Pancreas (tissue), 10 donors: ENCODE results near the gene OBI1. TPM values are rescaled to one million over a fixed set of nuclear protein-coding genes. Genes with fewer than 3 reads are reported as not detected.

Experiments used
- ATAC-seq, 4 donors: fragments of 200-7000 bp; cut with Tn5 transposase; one replicate each; pipeline versions ENCODE4 v1.8.0 to v1.9.1; 2020; ENCODE audit warnings: mild to moderate bottlenecking in 4 of 4, moderate library complexity in 4 of 4
- DNase-seq, 6 donors: peaks; one replicate each; pipeline ENCODE4 v3.0.0-alpha.2; 2020
- FAIRE-seq: peaks from 2 replicates; lab custom pipeline; 2012; peaks lifted over from hg19 to GRCh38; lab: Jason Lieb, UNC
- H3K27ac ChIP-seq, 4 donors: fragments of 200-600 bp; sonication (generic); 1 replicate in 3 of 4; 2 replicates in 1 of 4; pipeline versions ENCODE4 v1.5.0 to v1.8.0; 2020
- H3K27me3 ChIP-seq, 4 donors: fragments of 200-600 bp; one replicate each; pipeline ENCODE4 v1.8.0; 2021
- H3K36me3 ChIP-seq, 3 donors: fragments of 200-600 bp; sonication (generic) in 1 of 3; one replicate each; pipeline versions ENCODE4 v1.5.0 to v1.8.0; 2020 to 2021
- H3K4me1 ChIP-seq, 3 donors: fragments of 200-600 bp; one replicate each; pipeline ENCODE4 v1.8.0; 2021
- H3K4me3 ChIP-seq, 4 donors: fragments of 200-600 bp; sonication (generic) in 2 of 4; one replicate each; pipeline versions ENCODE4 v1.5.0 to v1.8.0; 2020 to 2021
- H3K9me3 ChIP-seq, 4 donors: fragments of 200-600 bp; one replicate each; pipeline ENCODE4 v1.8.0; 2021
- CTCF ChIP-seq, 4 donors: fragments of 200-600 bp; sonication (generic) in 3 of 4; IDR thresholded peaks; one replicate each; pipeline versions ENCODE4 v1.5.0 to v1.8.0; 2021; ENCODE audit warnings: antibody characterized with exemption in 4 of 4
- WGBS, 2 donors: extraction: QIAGEN DNeasy Blood & Tissue Kit; methylation state at CpG; one replicate each; pipeline ENCODE4 v1.1.7; 2013; 5-methylcytosine and 5-hydroxymethylcytosine counted together
- intact Hi-C, 3 donors: fragments of 100-400 bp; cut with DNase I; formaldehyde crosslinking; loops; one replicate each; pipeline versions ENCODE4 v1.11.1 to v1.14.2; 2022
- polyA plus RNA-seq, 2 donors: library from polyadenylated mRNA; stranded (reverse); fragments of 200-250 nt; gene quantifications; one replicate each; pipeline ENCODE4 v1.2.3, GENCODE V29; 2013
- total RNA-seq, 6 donors: library from RNA; stranded (reverse); fragmentation: NEBNext Ultra II Directional in 4 of 6; extraction: Animal tissue kit (Norgen Biotek cat#: 25700) in 4 of 6; gene quantifications; one replicate each; pipeline versions ENCODE4 v1.2.1 to v1.2.4, GENCODE V29; 2021 to 2023
- donor health status: healthy with polysubstance abuse.
- donor health status: DM: no; HTN: no; CAD: no; lungs with moderate emphysema.
- donor health status: DM: no; HTN: no; CAD: no.
- donor health status: control.
- donor health status: control.
- donor health status: Bipolar disorder and iron deficiency.
- donor health status: DM: yes; HTN: yes; CAD: no.
- donor health status: DM: no; HTN: no; CAD: no.
- donor health status: DM: no; HTN: no; CAD: no.
- donor health status: DM: yes; HTN: yes; CAD: no.

OBI1 gene
- total and polyA plus RNA-seq, 8 donors = 1.3 to 4.1 (median 2.6) TPM

- 12 to 13% methylated on average over 3 of the region's 3 CpGs for WGBS, 2 donors
- ATAC-seq (no peak), DNase-seq (no peak), FAIRE-seq (peak; percentile 26)
- no peaks in the 10 kb centered on the region for H3K9me3 ChIP-seq
- intact Hi-C loops = no loop called here
- peaks cover 4 to 91% (median 44%) of the 10 kb centered on the region in 4 donors for H3K27me3 ChIP-seq
- no peak overlapping the region for H3K4me3 ChIP-seq
- H3K36me3 ChIP-seq = no peaks in the 10 kb centered on the region
- H3K27ac ChIP-seq = no peak overlapping the region
- TF ChIP-seq CTCF (IDR thresholded peaks at IDR 0.05) = no peak
- peaks cover 0 to 4% (median 0%) of the 10 kb centered on the region in 3 donors for H3K4me1 ChIP-seq
Measured at GRCh38 chr13:78598116-78598781, 60.7 kb downstream of the OBI1 start.

- TF ChIP-seq CTCF (IDR thresholded peaks at IDR 0.05) = no peak
- intact Hi-C loops = no loop called here
- Histone ChIP-seq H3K36me3 (no peaks in the 10 kb centered on the region), H3K27me3 (peaks cover 4 to 92% (median 50%) of the 10 kb centered on the region in 4 donors), H3K4me1 (no peaks in the 10 kb centered on the region), H3K9me3 (no peaks in the 10 kb centered on the region), H3K27ac (no peak overlapping the region), H3K4me3 (no peak overlapping the region)
- ATAC-seq = no peak
- DNase-seq = no peak
- no peak for FAIRE-seq
- WGBS, 2 donors = 15 to 20% methylated on average over 7 of the region's 7 CpGs
Measured at GRCh38 chr13:78597602-78597932, 61.4 kb downstream of the OBI1 start.

- Histone ChIP-seq H3K9me3 (no peaks in the 10 kb centered on the region), H3K4me3 (no peak overlapping the region), H3K36me3 (no peaks in the 10 kb centered on the region), H3K27me3 (peaks cover 6 to 95% (median 55%) of the 10 kb centered on the region in 4 donors), H3K4me1 (no peaks in the 10 kb centered on the region), H3K27ac (no peak overlapping the region)
- no peak for TF ChIP-seq CTCF (IDR thresholded peaks at IDR 0.05)
- 10% methylated on average over 50 of the region's 50 CpGs for WGBS, 2 donors
- FAIRE-seq (no peak), ATAC-seq (no peak), DNase-seq (no peak)
- intact Hi-C loops = no loop called here
Measured at GRCh38 chr13:78596736-78597601, 62.0 kb downstream of the OBI1 start.

- ATAC-seq = peak in 1 of 4 donors; percentile 34
Measured at GRCh38 chr13:78596399-78596735, 62.6 kb downstream of the OBI1 start.

More at GRCh38 chr13:78596399-78596735, 62.6 kb downstream of the OBI1 start:
- no peaks in the 10 kb centered on the region for H3K4me1 ChIP-seq
- no peaks in the 10 kb centered on the region for H3K9me3 ChIP-seq
- H3K27ac ChIP-seq = no peak overlapping the region
- H3K36me3 ChIP-seq = no peaks in the 10 kb centered on the region
- intact Hi-C loops = no loop called here
- no peak for FAIRE-seq
- no peak for TF ChIP-seq CTCF (IDR thresholded peaks at IDR 0.05)
- WGBS, 2 donors = 5% methylated on average over 17 to 22 of the region's 22 CpGs
- no peak overlapping the region for H3K4me3 ChIP-seq
- H3K27me3 ChIP-seq = peaks cover 12 to 97% (median 56%) of the 10 kb centered on the region in 4 donors
- DNase-seq = peak in 1 of 6 donors; percentile 51
